SK-N-SH treated with all-trans-retinoic acid at 6 μM for 48 hours (cell line): Measurements from ENCODE around the gene SYCP2L.

Experiments used
- ATAC-seq: fragments of 200-7000 bp; cut with Tn5 transposase; 3 replicates; pipeline ENCODE4 v1.9.1; 2020; ENCODE audit warnings: mild to moderate bottlenecking, moderate library complexity
- ARNTL ChIP-seq: fragments of 450-650 bp; formaldehyde crosslinking; IDR thresholded peaks from 2 replicates; pipeline ENCODE4 v1.5.0; 2020; ENCODE audit warnings: low read depth, mild to moderate bottlenecking, moderate library complexity, borderline replicate concordance
- BACH2 ChIP-seq: fragments of 250-450 bp; sonication (Bioruptor Pico); IDR thresholded peaks from 2 replicates; pipeline ENCODE4 v1.9.0; 2021; ENCODE audit warnings: mild to moderate bottlenecking, borderline replicate concordance
- CREB5 ChIP-seq: fragments of 250-450 bp; sonication (Bioruptor Pico); IDR thresholded peaks from 2 replicates; pipeline ENCODE4 v1.5.1; 2020; ENCODE audit warnings: low read depth, mild to moderate bottlenecking, moderate library complexity
- CSDC2 ChIP-seq: fragments of 250-450 bp; sonication (Bioruptor Pico); IDR thresholded peaks from 2 replicates; pipeline ENCODE4 v1.5.0; 2020; ENCODE audit warnings: mild to moderate bottlenecking, moderate library complexity
- CSRNP3 ChIP-seq: fragments of 250-450 bp; sonication (Bioruptor Pico); IDR thresholded peaks from 2 replicates; pipeline ENCODE4 v1.5.1; 2021; ENCODE audit warnings: mild to moderate bottlenecking, moderate library complexity
- ESRRG ChIP-seq: fragments of 250-450 bp; sonication (Bioruptor Pico); IDR thresholded peaks from 2 replicates; pipeline ENCODE4 v1.6.1; 2021; ENCODE audit warnings: mild to moderate bottlenecking
- GLIS3 ChIP-seq: fragments of 250-450 bp; sonication (Bioruptor Pico); IDR thresholded peaks from 2 replicates; pipeline ENCODE4 v1.5.0; 2020; ENCODE audit warnings: mild to moderate bottlenecking, moderate library complexity
- ISL1 ChIP-seq: fragments of 250-450 bp; sonication (Bioruptor Pico); IDR thresholded peaks from 2 replicates; pipeline ENCODE4 v2.1.2; 2022; ENCODE audit warnings: mild to moderate bottlenecking, moderate library complexity
- PATZ1 ChIP-seq: fragments of 250-450 bp; sonication (Bioruptor Pico); IDR thresholded peaks from 2 replicates; pipeline ENCODE4 v1.8.0; 2020; ENCODE audit warnings: mild to moderate bottlenecking, moderate library complexity, borderline replicate concordance
- POU6F1 ChIP-seq: fragments of 250-450 bp; sonication (Bioruptor Pico); IDR thresholded peaks from 2 replicates; pipeline ENCODE4 v1.8.0; 2021; ENCODE audit warnings: low read depth, mild to moderate bottlenecking, moderate library complexity, borderline replicate concordance
- PPARA ChIP-seq: fragments of 250-450 bp; sonication (Bioruptor Pico); IDR thresholded peaks from 2 replicates; pipeline ENCODE4 v1.5.0; 2020; ENCODE audit warnings: mild to moderate bottlenecking, borderline replicate concordance
- RARB ChIP-seq: fragments of 250-450 bp; sonication (Bioruptor Pico); IDR thresholded peaks from 2 replicates; pipeline ENCODE4 v1.8.0; 2021; ENCODE audit warnings: mild to moderate bottlenecking, moderate library complexity
- SNAI2 ChIP-seq: fragments of 250-450 bp; sonication (Bioruptor Pico); IDR thresholded peaks from 2 replicates; pipeline ENCODE4 v1.5.0; 2020; ENCODE audit warnings: mild to moderate bottlenecking, moderate library complexity
- TCF4 ChIP-seq: fragments of 250-450 bp; sonication (Bioruptor Pico); IDR thresholded peaks from 2 replicates; pipeline ENCODE4 v1.8.0; 2021; ENCODE audit warnings: mild to moderate bottlenecking, moderate library complexity, borderline replicate concordance
- TOX ChIP-seq: fragments of 250-450 bp; sonication (Bioruptor Pico); IDR thresholded peaks from 2 replicates; pipeline ENCODE4 v1.8.0; 2021; ENCODE audit warnings: mild to moderate bottlenecking, moderate library complexity, borderline replicate concordance
- TSHZ2 ChIP-seq: fragments of 250-450 bp; sonication (Bioruptor Pico); IDR thresholded peaks from 2 replicates; pipeline ENCODE4 v1.5.0; 2020; ENCODE audit warnings: mild to moderate bottlenecking, moderate library complexity
- ZFP3 ChIP-seq: fragments of 250-450 bp; sonication (Bioruptor Pico); IDR thresholded peaks from 2 replicates; pipeline ENCODE4 v1.5.0; 2020; ENCODE audit warnings: mild to moderate bottlenecking, moderate library complexity
- ZFP30 ChIP-seq: fragments of 450-650 bp; formaldehyde crosslinking; IDR thresholded peaks from 2 replicates; pipeline ENCODE4 v1.5.0; 2022; ENCODE audit warnings: mild to moderate bottlenecking, moderate library complexity
- ZNF565 ChIP-seq: fragments of 450-650 bp; formaldehyde crosslinking; conservative IDR thresholded peaks from 2 replicates; pipeline ENCODE4 v1.5.0; 2020; ENCODE audit warnings: low read depth, mild to moderate bottlenecking, moderate library complexity
- ZNF70 ChIP-seq: fragments of 450-650 bp; formaldehyde crosslinking; IDR thresholded peaks from 2 replicates; pipeline ENCODE4 v1.5.0; 2020; ENCODE audit warnings: mild to moderate bottlenecking, moderate library complexity
- ZNF8 ChIP-seq: fragments of 450-650 bp; formaldehyde crosslinking; IDR thresholded peaks from 2 replicates; pipeline ENCODE4 v1.5.0; 2020; ENCODE audit warnings: mild to moderate bottlenecking, moderate library complexity

SYCP2L gene

GRCh38 chr6:10891960-10892359 lies 5.1 kb downstream of the SYCP2L start:
- ATAC-seq: no peak
- TF ChIP-seq ZFP30 (no peak), TSHZ2 (no peak), ZFP3 (CRISPR knock-in tag) (no peak), ESRRG (CRISPR knock-in tag) (no peak)

- TF ChIP-seq GLIS3 (CRISPR knock-in tag): no peak
- TF ChIP-seq PPARA: no peak
- no peak for TF ChIP-seq ARNTL (CRISPR knock-in tag)
- no peak for TF ChIP-seq ESRRG (CRISPR knock-in tag)
- ATAC-seq: no peak
Measured at GRCh38 chr6:10894958-10895357, 8.1 kb downstream of the SYCP2L start.

GRCh38 chr6:10896691-10897090 lies 9.8 kb downstream of the SYCP2L start:
- TF ChIP-seq RARB (CRISPR knock-in tag) (no peak), POU6F1 (CRISPR knock-in tag) (no peak), GLIS3 (CRISPR knock-in tag) (no peak), ZFP30 (no peak), CREB5 (no peak), CSDC2 (no peak), ESRRG (CRISPR knock-in tag) (no peak), ZNF565 (CRISPR knock-in tag) (no peak), ZNF8 (no peak), TOX (CRISPR knock-in tag) (no peak), SNAI2 (CRISPR knock-in tag) (no peak), PATZ1 (CRISPR knock-in tag) (no peak), ZFP3 (CRISPR knock-in tag) (no peak), PPARA (no peak), BACH2 (CRISPR knock-in tag) (no peak), TCF4 (no peak), ISL1 (no peak), CSRNP3 (CRISPR knock-in tag) (no peak), TSHZ2 (no peak), ZNF70 (no peak)
- TF ChIP-seq, all 23 proteins: peak for 0
- ATAC-seq: no peak
